Activated CD4-positive, alpha-beta T cell treated with anti-CD3 and anti-CD28 coated beads for 36 hours (primary cell): ENCODE results near the gene RNU1-3. TPM values are rescaled to one million over a fixed set of nuclear protein-coding genes. Genes with fewer than 3 reads are reported as not detected.
"Not testable (repeated sequence)": the region's sequence is repeated elsewhere in the genome, so short reads cannot be mapped to it uniquely, and the experiment has no call there.

Experiments used
- ATAC-seq: fragments of 200-7000 bp; cut with Tn5 transposase; one replicate; pipeline ENCODE4 v1.10.0; 2021; ENCODE audit warnings: mild to moderate bottlenecking, moderate library complexity
- CTCF ChIA-PET: fragments of 350-600 bp; sonication (Branson Sonifier 250); formaldehyde crosslinking; loops from one replicate; lab custom pipeline; 2021; ENCODE audit warnings: antibody characterized with exemption; lab: Charles Lee
- POLR2A ChIA-PET: fragments of 350-600 bp; sonication (Branson Sonifier 250); formaldehyde crosslinking; loops from one replicate; lab custom pipeline; 2021; ENCODE audit warnings: antibody characterized with exemption, inconsistent platforms; lab: Charles Lee
- DNase-seq: peaks from one replicate; pipeline ENCODE4 v3.0.0-alpha.2; 2020
- H3K27ac Mint-ChIP-seq: one replicate; pipeline ENCODE4 v1.8.0; 2021; ENCODE audit warnings: mixed read lengths
- H3K27me3 Mint-ChIP-seq: one replicate; pipeline ENCODE4 v1.8.0; 2021; ENCODE audit warnings: mixed read lengths
- H3K36me3 Mint-ChIP-seq: one replicate; pipeline ENCODE4 v1.8.0; 2021; ENCODE audit warnings: low read depth, mixed read lengths
- H3K4me1 Mint-ChIP-seq: one replicate; pipeline ENCODE4 v1.8.0; 2021; ENCODE audit warnings: mixed read lengths
- H3K4me3 Mint-ChIP-seq: one replicate; pipeline ENCODE4 v1.8.0; 2021; ENCODE audit warnings: mild to moderate bottlenecking, moderate library complexity, mixed read lengths
- H3K9me3 Mint-ChIP-seq: one replicate; pipeline ENCODE4 v1.8.0; 2021; ENCODE audit warnings: low read depth, mixed read lengths
- intact Hi-C, 2 experiments: fragments of 100-400 bp; cut with DNase I in 1 of 2; cut with micrococcal nuclease in 1 of 2; formaldehyde crosslinking; loops; one replicate each; pipeline versions ENCODE4 v1.14.2 to v1.15.1; 2022 to 2024; cut with DNase I, micrococcal nuclease
- total RNA-seq, 2 experiments: library from RNA; stranded (reverse); gene quantifications; one replicate each; pipeline ENCODE4 v1.2.3, GENCODE V29; 2021

The RNU1-3 gene
- total RNA-seq, 2 experiments from 2014 or later: 1,573 to 2,291 TPM

- POLR2A ChIA-PET: interaction anchor here (0.5 to 1.6 kb wide), 3 partner anchors 130 to 458 kb away, joined by 3 to 6 read pairs (median 3); no protein-coding TSS in a partner anchor
Observed at GRCh38 chr1:16643476-16644192, 23.1 kb downstream of the RNU1-3 start.

GRCh38 chr1:16643001-16643411 lies 23.7 kb downstream of the RNU1-3 start:
- ATAC-seq, intact Hi-C loops, H3K4me1 Mint-ChIP-seq, H3K4me3 Mint-ChIP-seq, H3K9me3 Mint-ChIP-seq, H3K36me3 Mint-ChIP-seq, H3K27ac Mint-ChIP-seq, H3K27me3 Mint-ChIP-seq: not testable (repeated sequence)
- peak; percentile 25 for DNase-seq
- ChIA-PET CTCF (interaction anchor here (1.0 kb wide), 1 partner anchor 57 kb away, joined by 3 read pairs; no protein-coding TSS in a partner anchor), POLR2A (interaction anchor here (0.6 kb wide), 1 partner anchor 290 kb away, joined by 3 read pairs; no protein-coding TSS in a partner anchor)

More at GRCh38 chr1:16643476-16644192, 23.1 kb downstream of the RNU1-3 start:
- peak; percentile 3 for ATAC-seq
- not testable (repeated sequence) for H3K4me1 Mint-ChIP-seq, H3K9me3 Mint-ChIP-seq, H3K27me3 Mint-ChIP-seq, H3K4me3 Mint-ChIP-seq, H3K27ac Mint-ChIP-seq, H3K36me3 Mint-ChIP-seq
- intact Hi-C loops: loop anchor here (1.0 kb wide), 8 partner anchors 28 to 368 kb away; partner anchors contain the start of genes ATP13A2 (in 1 of the 2), NBPF1 (in 1 of the 2), NECAP2 (in 1 of the 2) and RNU1-1 (in 1 of the 2)
- CTCF ChIA-PET: interaction anchor here (0.8 to 1.3 kb wide), 5 partner anchors 8 to 74 kb away, joined by 3 to 4 read pairs (median 3); no protein-coding TSS in a partner anchor
- peak; percentile 59 for DNase-seq

- ATAC-seq, H3K9me3 Mint-ChIP-seq, H3K4me3 Mint-ChIP-seq, intact Hi-C loops, H3K4me1 Mint-ChIP-seq, H3K36me3 Mint-ChIP-seq, H3K27ac Mint-ChIP-seq, H3K27me3 Mint-ChIP-seq: not testable (repeated sequence)
- DNase-seq: peak; percentile 20
- ChIA-PET CTCF (interaction anchor here (1.0 kb wide), 1 partner anchor 57 kb away, joined by 3 read pairs; no protein-coding TSS in a partner anchor), POLR2A (interaction anchor here (0.6 kb wide), 1 partner anchor 290 kb away, joined by 3 read pairs; no protein-coding TSS in a partner anchor)
Observed at GRCh38 chr1:16642025-16642966, 24.5 kb downstream of the RNU1-3 start.

GRCh38 chr1:16641159-16641975 lies 25.4 kb downstream of the RNU1-3 start:
- H3K9me3 Mint-ChIP-seq, H3K4me3 Mint-ChIP-seq, POLR2A ChIA-PET, ATAC-seq, H3K36me3 Mint-ChIP-seq, H3K27me3 Mint-ChIP-seq, H3K4me1 Mint-ChIP-seq, H3K27ac Mint-ChIP-seq: not testable (repeated sequence)
- DNase-seq: peak; percentile 2
- intact Hi-C loops: loop anchor here in 1 of 2 experiments (1.0 kb wide), 1 partner anchor 33 kb away; no protein-coding TSS in a partner anchor
- CTCF ChIA-PET: interaction anchor here (0.6 to 1.3 kb wide), 7 partner anchors 16 to 531 kb away, joined by 3 to 7 read pairs (median 3); no protein-coding TSS in a partner anchor

- CTCF ChIA-PET: interaction anchor here (0.9 kb wide), 1 partner anchor 13 kb away, joined by 3 read pairs; no protein-coding TSS in a partner anchor
- not testable (repeated sequence) for ATAC-seq
Observed at GRCh38 chr1:16639091-16640031, 27.4 kb downstream of the RNU1-3 start.

GRCh38 chr1:16637941-16638778 lies 28.6 kb downstream of the RNU1-3 start:
- H3K9me3 Mint-ChIP-seq, POLR2A ChIA-PET, H3K27ac Mint-ChIP-seq, H3K4me1 Mint-ChIP-seq, H3K4me3 Mint-ChIP-seq, H3K27me3 Mint-ChIP-seq, ATAC-seq, H3K36me3 Mint-ChIP-seq: not testable (repeated sequence)
- CTCF ChIA-PET: interaction anchor here (0.9 to 1.3 kb wide), 2 partner anchors 12 to 29 kb away, joined by 3 to 6 read pairs; no protein-coding TSS in a partner anchor
- intact Hi-C loops: loop anchor here (10.0 kb wide), 2 partner anchors 67 to 77 kb away; no protein-coding TSS in a partner anchor
- peak; percentile 5 for DNase-seq

More at GRCh38 chr1:16639091-16640031, 27.4 kb downstream of the RNU1-3 start:
- H3K4me3 Mint-ChIP-seq, H3K27ac Mint-ChIP-seq, H3K27me3 Mint-ChIP-seq, H3K36me3 Mint-ChIP-seq, H3K9me3 Mint-ChIP-seq, POLR2A ChIA-PET, H3K4me1 Mint-ChIP-seq: not testable (repeated sequence)
- intact Hi-C loops: loop anchor here (10.0 kb wide), 2 partner anchors 65 to 75 kb away; no protein-coding TSS in a partner anchor
- DNase-seq: peak; percentile 9

- POLR2A ChIA-PET: interaction anchor here (0.7 kb wide), 1 partner anchor 319 kb away, joined by 3 read pairs; no protein-coding TSS in a partner anchor
Observed at GRCh38 chr1:16636551-16637195, 30.1 kb downstream of the RNU1-3 start.

GRCh38 chr1:16635959-16636358 lies 30.8 kb downstream of the RNU1-3 start:
- H3K27ac Mint-ChIP-seq, DNase-seq, ATAC-seq, H3K4me1 Mint-ChIP-seq, POLR2A ChIA-PET, H3K4me3 Mint-ChIP-seq, H3K9me3 Mint-ChIP-seq, H3K27me3 Mint-ChIP-seq: not testable (repeated sequence)
- CTCF ChIA-PET: interaction anchor here (0.6 to 1.8 kb wide), 3 partner anchors 8 to 388 kb away, joined by 3 to 9 read pairs (median 3); no protein-coding TSS in a partner anchor
- intact Hi-C loops: loop anchor here (10.0 kb wide), 2 partner anchors 69 to 79 kb away; no protein-coding TSS in a partner anchor
- peaks cover 20% of the 10 kb centered on the region for H3K36me3 Mint-ChIP-seq

More at GRCh38 chr1:16636551-16637195, 30.1 kb downstream of the RNU1-3 start:
- not testable (repeated sequence) for H3K27ac Mint-ChIP-seq, H3K27me3 Mint-ChIP-seq, H3K9me3 Mint-ChIP-seq, ATAC-seq, H3K4me1 Mint-ChIP-seq, H3K4me3 Mint-ChIP-seq
- CTCF ChIA-PET: interaction anchor here (0.6 to 1.3 kb wide), 5 partner anchors 15 to 410 kb away, joined by 3 to 6 read pairs (median 3); no protein-coding TSS in a partner anchor
- DNase-seq: peak; percentile 7
- H3K36me3 Mint-ChIP-seq: peaks cover 16% of the 10 kb centered on the region
- intact Hi-C loops: loop anchor here (10.0 kb wide), 2 partner anchors 68 to 78 kb away; no protein-coding TSS in a partner anchor
